SJCRH30 (cell line): ENCODE results near the gene TOM1. TPM values are rescaled to one million over a fixed set of nuclear protein-coding genes. Genes with fewer than 3 reads are reported as not detected.

Experiments
- DNase-seq, 2 experiments: peaks; one replicate each; pipeline ENCODE4 v3.0.0-alpha.2; 2015 to 2020
- H3K27ac ChIP-seq: fragments of 250-450 bp; sonication (Bioruptor Pico); 2 replicates; pipeline ENCODE4 v1.5.1; 2020; ENCODE audit warnings: mild to moderate bottlenecking, moderate library complexity
- H3K27me3 ChIP-seq: fragments of 250-450 bp; sonication (Bioruptor Pico); 2 replicates; pipeline ENCODE4 v1.5.1; 2020; ENCODE audit warnings: mild to moderate bottlenecking, moderate library complexity
- H3K36me3 ChIP-seq: fragments of 250-450 bp; sonication (Bioruptor Pico); 2 replicates; pipeline ENCODE4 v1.5.1; 2020; ENCODE audit warnings: mild to moderate bottlenecking, moderate library complexity
- H3K4me1 ChIP-seq: fragments of 250-450 bp; sonication (Bioruptor Pico); 2 replicates; pipeline ENCODE4 v1.5.1; 2020; ENCODE audit warnings: mild to moderate bottlenecking, moderate library complexity
- H3K4me3 ChIP-seq: fragments of 250-450 bp; sonication (Bioruptor Pico); 2 replicates; pipeline ENCODE4 v1.5.1; 2020; ENCODE audit warnings: mild to moderate bottlenecking, moderate library complexity
- H3K9me3 ChIP-seq: fragments of 250-450 bp; sonication (Bioruptor Pico); replicated peaks from 2 replicates; pipeline ENCODE4 v1.5.1; 2020; ENCODE audit warnings: mild to moderate bottlenecking, moderate library complexity
- total RNA-seq: library from RNA; depleted of rRNA; stranded (reverse); fragments of >200 nt; shearing (Covaris generic); gene quantifications from 2 replicates; pipeline ENCODE4 v1.2.3, GENCODE V29; 2014

The TOM1 gene
- total RNA-seq, 1 experiment from 2014 or later: 19.8 TPM

GRCh38 chr22:35326854-35327562 is 27.3 kb downstream of the TOM1 start:
- no peak overlapping the region for H3K27ac ChIP-seq
- H3K27me3 ChIP-seq: no peaks in the 10 kb centered on the region
- H3K4me3 ChIP-seq: no peak overlapping the region
- no peaks in the 10 kb centered on the region for H3K4me1 ChIP-seq
- no peaks in the 10 kb centered on the region for H3K36me3 ChIP-seq
- DNase-seq: no peak
- H3K9me3 ChIP-seq: no peaks in the 10 kb centered on the region

GRCh38 chr22:35327690-35328471 is 28.2 kb downstream of the TOM1 start:
- no peaks in the 10 kb centered on the region for H3K4me1 ChIP-seq
- no peaks in the 10 kb centered on the region for H3K9me3 ChIP-seq
- H3K4me3 ChIP-seq: no peak overlapping the region
- no peak for DNase-seq
- no peaks in the 10 kb centered on the region for H3K36me3 ChIP-seq
- H3K27me3 ChIP-seq: no peaks in the 10 kb centered on the region
- no peak overlapping the region for H3K27ac ChIP-seq

GRCh38 chr22:35328472-35328885 is 28.8 kb downstream of the TOM1 start:
- H3K27me3 ChIP-seq: no peaks in the 10 kb centered on the region
- no peak overlapping the region for H3K4me3 ChIP-seq
- no peaks in the 10 kb centered on the region for H3K4me1 ChIP-seq
- H3K36me3 ChIP-seq: no peaks in the 10 kb centered on the region
- no peak for DNase-seq
- no peak overlapping the region for H3K27ac ChIP-seq
- H3K9me3 ChIP-seq: no peaks in the 10 kb centered on the region

GRCh38 chr22:35329114-35329847 is 29.6 kb downstream of the TOM1 start:
- no peak overlapping the region for H3K27ac ChIP-seq
- no peaks in the 10 kb centered on the region for H3K4me1 ChIP-seq
- DNase-seq: no peak
- no peaks in the 10 kb centered on the region for H3K27me3 ChIP-seq
- H3K36me3 ChIP-seq: no peaks in the 10 kb centered on the region
- H3K4me3 ChIP-seq: no peak overlapping the region
- H3K9me3 ChIP-seq: no peaks in the 10 kb centered on the region

- Histone ChIP-seq H3K27me3 (no peaks in the 10 kb centered on the region), H3K4me1 (peaks cover 4% of the 10 kb centered on the region; the same call in 1 of the 2 replicates), H3K27ac (no peak overlapping the region), H3K36me3 (no peaks in the 10 kb centered on the region), H3K9me3 (no peaks in the 10 kb centered on the region), H3K4me3 (no peak overlapping the region)
- DNase-seq: no peak
Measured at GRCh38 chr22:35330258-35330861, 30.7 kb downstream of the TOM1 start.

DNA sequence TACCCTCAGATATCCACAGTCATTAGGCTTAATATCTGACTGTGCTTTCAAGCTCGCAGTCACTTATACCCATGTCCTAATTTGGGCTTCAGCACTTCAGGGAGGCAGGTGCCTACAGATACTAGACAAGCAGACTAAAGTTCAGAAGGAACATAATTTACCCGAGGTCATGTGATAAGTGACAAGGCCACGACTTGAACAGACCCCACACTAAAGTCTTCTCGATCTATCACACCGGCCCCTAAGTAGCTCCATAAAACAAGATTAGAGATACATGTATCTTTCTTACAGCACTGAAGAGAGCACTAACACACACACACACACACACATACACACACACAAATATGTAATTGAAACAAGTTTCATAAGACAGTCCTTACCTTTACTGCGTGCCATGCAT is 32.6 kb downstream of the TOM1 start:
- no peaks in the 10 kb centered on the region for H3K27me3 ChIP-seq
- H3K4me3 ChIP-seq: no peak overlapping the region
- no peak overlapping the region for H3K27ac ChIP-seq
- H3K9me3 ChIP-seq: no peaks in the 10 kb centered on the region
- DNase-seq: no peak
- no peaks in the 10 kb centered on the region for H3K36me3 ChIP-seq
- peaks cover 9% of the 10 kb centered on the region; the same call in 1 of the 2 replicates for H3K4me1 ChIP-seq

- DNase-seq: no peak
- Histone ChIP-seq H3K4me1 (peaks cover 9% of the 10 kb centered on the region; the same call in 1 of the 2 replicates), H3K27me3 (no peaks in the 10 kb centered on the region), H3K27ac (no peak overlapping the region), H3K4me3 (no peak overlapping the region), H3K36me3 (no peaks in the 10 kb centered on the region), H3K9me3 (no peaks in the 10 kb centered on the region)
Measured at GRCh38 chr22:35333220-35333619, 33.5 kb downstream of the TOM1 start.

- no peak for DNase-seq
- H3K4me1 ChIP-seq: peaks cover 9% of the 10 kb centered on the region; the same call in 1 of the 2 replicates
- H3K27ac ChIP-seq: no peak overlapping the region
- no peaks in the 10 kb centered on the region for H3K27me3 ChIP-seq
- no peaks in the 10 kb centered on the region for H3K9me3 ChIP-seq
- no peak overlapping the region for H3K4me3 ChIP-seq
- no peaks in the 10 kb centered on the region for H3K36me3 ChIP-seq
Measured at GRCh38 chr22:35334004-35334403, 34.3 kb downstream of the TOM1 start.

DNA sequence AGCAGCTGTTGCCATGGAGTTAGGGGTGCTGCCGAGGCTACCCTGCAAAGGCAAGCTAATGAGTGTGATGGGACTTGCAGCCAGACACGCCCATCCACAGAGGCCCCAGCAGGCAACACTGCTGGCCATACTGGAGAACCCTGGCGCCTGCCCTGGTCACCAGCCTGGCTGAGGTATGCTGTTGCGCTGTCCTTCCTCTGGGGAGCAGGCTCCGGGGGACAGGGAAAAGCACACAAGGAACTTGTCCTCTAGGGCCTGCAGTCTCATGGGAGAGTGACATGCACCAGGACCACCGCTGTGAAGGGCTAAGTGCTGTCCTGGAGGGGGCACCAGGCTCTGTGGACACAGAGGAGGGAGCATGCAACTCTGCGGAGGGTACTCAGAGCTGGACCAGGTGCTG is 35.8 kb downstream of the TOM1 start:
- H3K27me3 ChIP-seq: no peaks in the 10 kb centered on the region
- H3K4me3 ChIP-seq: no peak overlapping the region
- no peak overlapping the region for H3K27ac ChIP-seq
- H3K9me3 ChIP-seq: no peaks in the 10 kb centered on the region
- peak in 1 of 2 experiments; percentile 20 for DNase-seq
- no peaks in the 10 kb centered on the region for H3K36me3 ChIP-seq
- peaks cover 9% of the 10 kb centered on the region; the same call in 1 of the 2 replicates for H3K4me1 ChIP-seq

- Histone ChIP-seq H3K9me3 (no peaks in the 10 kb centered on the region), H3K27me3 (no peaks in the 10 kb centered on the region), H3K4me3 (no peak overlapping the region), H3K27ac (no peak overlapping the region), H3K36me3 (no peaks in the 10 kb centered on the region), H3K4me1 (peaks cover 9% of the 10 kb centered on the region; the same call in 1 of the 2 replicates)
- no peak for DNase-seq
Measured at GRCh38 chr22:35335936-35336781, 36.5 kb downstream of the TOM1 start.

DNA sequence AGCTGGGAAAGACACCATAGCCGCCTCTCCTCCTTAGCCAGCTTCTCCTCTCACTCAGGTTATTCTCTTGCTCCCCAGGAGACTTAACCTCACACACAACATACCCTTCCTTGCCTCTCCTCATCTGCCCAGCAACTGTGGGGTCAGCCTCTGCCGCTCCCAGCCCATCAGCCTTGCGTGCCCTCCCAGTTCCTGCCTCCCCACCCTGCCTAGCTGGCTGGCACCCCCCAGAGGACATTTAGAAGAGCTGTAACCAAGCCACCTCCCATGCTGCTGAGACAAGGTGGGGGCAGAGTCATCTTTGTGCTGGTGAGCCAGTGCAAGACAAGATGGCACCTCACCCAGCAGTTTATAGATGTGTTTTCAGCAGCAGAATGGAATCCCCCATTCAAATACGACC is 38.2 kb downstream of the TOM1 start:
- Histone ChIP-seq H3K27ac (no peak overlapping the region), H3K4me3 (no peak overlapping the region), H3K27me3 (no peaks in the 10 kb centered on the region), H3K9me3 (no peaks in the 10 kb centered on the region), H3K4me1 (peaks cover 9% of the 10 kb centered on the region; the same call in 1 of the 2 replicates), H3K36me3 (no peaks in the 10 kb centered on the region; the same call in 1 of the 2 replicates)
- DNase-seq: no peak

GRCh38 chr22:35341090-35341874 is 41.6 kb downstream of the TOM1 start:
- Histone ChIP-seq H3K4me3 (no peak overlapping the region), H3K4me1 (no peaks in the 10 kb centered on the region; the same call in 1 of the 2 replicates), H3K9me3 (no peaks in the 10 kb centered on the region), H3K27me3 (no peaks in the 10 kb centered on the region), H3K27ac (no peak overlapping the region), H3K36me3 (no peaks in the 10 kb centered on the region; the same call in 1 of the 2 replicates)
- no peak for DNase-seq

GRCh38 chr22:35342390-35342789 is 42.7 kb downstream of the TOM1 start:
- Histone ChIP-seq H3K9me3 (no peaks in the 10 kb centered on the region), H3K27me3 (no peaks in the 10 kb centered on the region), H3K4me1 (no peaks in the 10 kb centered on the region), H3K27ac (no peak overlapping the region), H3K36me3 (no peaks in the 10 kb centered on the region; the same call in 1 of the 2 replicates), H3K4me3 (no peak overlapping the region)
- no peak for DNase-seq
